CD1c-positive myeloid dendritic cell (primary cell): ENCODE data around the gene NUP42.
A peak's percentile ranks its signal among the peaks of the same experiment; 100 is the strongest.
"Not testable (repeated sequence)": the region's sequence is repeated elsewhere in the genome, so short reads cannot be mapped to it uniquely, and the experiment has no call there.

Experiments used
- DNase-seq: peaks from one replicate; pipeline ENCODE4 v3.0.0-alpha.2; 2016; ENCODE audit errors: extremely low spot score

NUP42 gene, protein sequence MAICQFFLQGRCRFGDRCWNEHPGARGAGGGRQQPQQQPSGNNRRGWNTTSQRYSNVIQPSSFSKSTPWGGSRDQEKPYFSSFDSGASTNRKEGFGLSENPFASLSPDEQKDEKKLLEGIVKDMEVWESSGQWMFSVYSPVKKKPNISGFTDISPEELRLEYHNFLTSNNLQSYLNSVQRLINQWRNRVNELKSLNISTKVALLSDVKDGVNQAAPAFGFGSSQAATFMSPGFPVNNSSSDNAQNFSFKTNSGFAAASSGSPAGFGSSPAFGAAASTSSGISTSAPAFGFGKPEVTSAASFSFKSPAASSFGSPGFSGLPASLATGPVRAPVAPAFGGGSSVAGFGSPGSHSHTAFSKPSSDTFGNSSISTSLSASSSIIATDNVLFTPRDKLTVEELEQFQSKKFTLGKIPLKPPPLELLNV

GRCh38 chr7:23181684-23182553, at the start of gene NUP42:
TSS of gene NUP42 (plus strand) at chr7:23182048. CDS start at chr7:23182086, 38 bp downstream.
- peak; percentile 99 for DNase-seq

GRCh38 chr7:23133797-23134196, 48.1 kb upstream of the NUP42 start:
- DNase-seq = no peak

- no peak for DNase-seq
These were observed 46.1 kb upstream of the NUP42 start for GRCh38 chr7:23135755-23136154.

GRCh38 chr7:23136216-23136615, 45.6 kb upstream of the NUP42 start:
- DNase-seq = no peak

DNA sequence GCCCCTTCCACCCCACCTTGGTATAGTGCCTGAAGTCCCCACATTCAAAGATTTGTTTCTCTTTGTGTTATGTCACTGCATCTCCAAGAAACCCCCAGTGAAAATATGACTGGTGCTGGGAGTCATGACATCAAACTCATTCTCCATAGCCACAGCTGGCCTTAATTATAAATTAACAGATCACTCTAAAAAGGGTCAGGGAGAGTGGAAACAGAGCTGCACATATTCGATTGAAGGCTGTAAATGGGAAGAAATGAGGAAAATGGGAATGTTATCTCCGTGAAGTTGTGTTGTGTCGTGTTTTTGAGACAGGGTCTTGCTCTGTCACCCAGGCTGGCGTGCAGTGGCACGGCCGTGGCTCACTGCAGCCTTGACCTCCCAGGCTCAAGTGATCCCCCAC, 24.2 kb upstream of the NUP42 start:
- no peak for DNase-seq

DNA sequence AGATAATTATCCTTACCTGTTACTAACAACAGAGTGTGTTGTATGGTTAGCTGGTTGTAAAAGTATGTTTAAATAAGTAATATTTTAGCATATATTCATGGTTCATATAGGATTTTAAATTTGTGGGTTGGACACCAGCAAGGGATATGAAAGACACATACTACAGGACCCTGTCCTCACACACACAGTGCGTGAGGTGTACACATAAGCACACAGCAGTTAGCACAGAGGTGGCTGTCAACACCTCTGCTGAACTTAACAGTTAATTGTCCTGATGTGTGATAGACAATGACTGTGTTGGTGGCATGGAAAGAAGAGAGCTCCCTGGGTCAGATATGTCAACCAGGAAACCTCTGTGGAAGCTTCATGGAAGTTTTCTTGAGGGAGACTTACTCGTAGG, 23.3 kb upstream of the NUP42 start:
- DNase-seq = no peak

GRCh38 chr7:23161482-23161881, 20.4 kb upstream of the NUP42 start:
- no peak for DNase-seq

- no peak for DNase-seq
These were observed 17.0 kb upstream of the NUP42 start for GRCh38 chr7:23164846-23165245.

DNA sequence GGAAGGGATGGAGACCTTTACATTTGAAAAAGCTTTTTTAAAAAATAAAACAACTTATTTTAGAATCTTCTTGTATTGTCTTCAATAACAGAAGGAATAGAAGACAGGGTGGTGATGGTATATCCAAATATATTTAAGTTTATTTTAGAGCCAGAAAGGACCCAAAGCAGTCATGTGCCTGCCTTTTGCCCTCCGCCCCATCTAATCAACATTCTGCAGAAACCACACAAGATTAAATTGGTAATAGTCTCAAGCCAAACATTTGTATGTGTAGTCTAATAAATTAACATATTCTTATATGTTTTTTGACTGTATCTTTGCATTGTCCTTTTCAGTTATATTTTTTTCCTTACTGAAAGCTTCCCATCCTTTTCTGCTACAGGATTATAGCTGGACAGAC, 16.5 kb upstream of the NUP42 start:
- DNase-seq = no peak

DNA sequence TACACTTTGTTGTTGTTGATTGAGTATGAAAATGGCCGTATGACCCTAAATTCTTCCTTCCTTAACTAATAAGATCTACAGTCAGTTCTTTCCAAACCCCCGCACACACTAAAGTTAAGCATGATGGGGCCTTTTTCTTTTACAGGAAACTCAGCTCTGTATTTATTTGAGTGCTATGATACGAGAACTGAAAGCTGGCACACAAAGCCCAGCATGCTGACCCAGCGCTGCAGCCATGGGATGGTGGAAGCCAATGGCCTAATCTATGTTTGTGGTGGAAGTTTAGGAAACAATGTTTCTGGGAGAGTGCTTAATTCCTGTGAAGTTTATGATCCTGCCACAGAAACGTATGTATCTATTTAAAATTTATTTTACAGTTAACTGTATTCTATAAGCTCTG, 14.2 kb upstream of the NUP42 start:
- no peak for DNase-seq

DNA sequence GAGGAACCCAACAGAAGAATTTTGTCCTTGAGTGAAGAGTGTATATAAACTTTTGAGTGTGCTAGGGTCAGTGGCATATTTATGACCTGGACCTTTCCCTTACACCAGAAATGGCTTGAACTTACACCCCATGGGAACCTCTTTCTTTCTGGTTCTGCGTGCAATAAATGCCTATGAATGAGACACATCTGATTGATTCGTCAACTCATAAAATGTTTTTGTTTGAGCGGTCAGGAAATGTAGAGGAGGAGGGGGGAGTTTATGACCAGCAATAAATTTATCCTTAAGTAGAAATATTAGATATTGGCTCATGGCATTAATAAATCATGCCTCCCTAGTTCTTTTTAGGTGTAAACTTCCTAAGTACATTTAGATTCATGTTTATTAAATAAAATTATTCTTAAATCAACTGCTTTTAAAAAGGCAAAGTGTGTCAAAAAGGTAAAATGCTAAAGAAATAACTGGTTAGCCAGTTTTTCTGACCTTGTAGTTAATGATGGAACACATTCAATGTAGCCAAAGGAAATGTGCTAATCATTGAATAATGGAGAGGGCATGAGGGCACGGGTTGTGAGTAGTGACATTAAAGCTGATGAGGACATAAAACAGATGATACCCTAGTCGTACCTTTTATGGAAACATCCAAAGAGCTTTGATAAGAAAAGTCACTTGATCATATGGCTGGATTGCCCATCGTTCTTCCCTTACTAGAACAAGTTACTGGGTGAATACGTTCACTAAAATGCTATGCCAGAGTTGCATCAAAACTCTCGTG, 13.6 kb upstream of the NUP42 start:
- no peak for DNase-seq

DNA sequence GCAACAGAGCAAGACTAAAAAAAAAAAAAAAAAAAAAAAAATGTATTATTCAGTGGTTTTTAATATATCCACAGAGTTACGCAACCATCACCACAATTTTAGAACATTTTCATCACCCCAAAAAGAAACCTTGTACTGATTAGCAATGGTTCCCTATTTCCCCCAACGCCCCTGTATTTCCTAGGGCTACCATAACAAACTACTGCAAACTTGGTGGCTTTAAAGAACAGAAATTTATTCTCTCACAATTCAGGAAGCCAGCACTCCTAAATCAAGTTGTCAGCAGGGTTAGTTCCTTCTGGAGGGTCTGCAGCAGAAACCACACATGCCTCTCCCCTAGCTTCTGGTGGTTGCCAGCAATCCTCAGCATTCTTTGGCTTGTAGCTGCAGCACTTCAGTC, 5.9 kb upstream of the NUP42 start:
- peak; percentile 41 for DNase-seq

DNA sequence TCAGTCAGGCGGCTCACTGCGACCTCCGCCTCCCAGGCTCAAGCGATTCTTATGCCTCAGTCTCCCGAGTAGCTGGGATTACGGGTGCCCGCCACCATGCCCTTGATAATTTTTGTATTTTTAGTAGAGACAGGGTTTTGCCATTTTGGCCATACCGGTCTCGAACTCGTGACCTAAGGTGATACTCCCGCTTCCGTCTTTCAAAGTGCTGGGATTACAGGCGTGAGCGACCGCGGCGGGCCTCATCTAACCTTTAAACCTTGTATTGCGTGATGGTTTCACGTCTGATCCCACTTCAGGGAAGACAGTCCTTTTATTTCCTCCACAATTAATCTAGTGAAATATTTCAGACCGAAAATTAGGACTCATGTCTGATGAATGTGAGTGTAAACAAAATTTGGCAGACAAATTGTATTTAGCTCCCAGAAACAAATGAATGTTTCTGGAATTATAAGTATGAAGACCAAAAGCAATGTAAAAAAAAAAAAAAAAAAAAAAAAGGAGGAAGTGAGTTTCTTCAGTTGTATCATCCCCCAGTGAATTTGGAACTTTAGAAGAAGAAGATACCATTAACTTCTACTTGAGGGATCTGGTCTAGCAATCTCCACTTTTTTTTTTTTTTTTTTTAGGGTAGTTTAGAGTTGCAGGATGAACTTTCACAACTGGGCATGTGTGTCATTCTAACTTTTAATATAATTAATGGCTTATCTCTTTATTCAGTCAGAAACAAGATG, 1.6 kb downstream of the NUP42 start:
- DNase-seq = peak; percentile 34

DNA sequence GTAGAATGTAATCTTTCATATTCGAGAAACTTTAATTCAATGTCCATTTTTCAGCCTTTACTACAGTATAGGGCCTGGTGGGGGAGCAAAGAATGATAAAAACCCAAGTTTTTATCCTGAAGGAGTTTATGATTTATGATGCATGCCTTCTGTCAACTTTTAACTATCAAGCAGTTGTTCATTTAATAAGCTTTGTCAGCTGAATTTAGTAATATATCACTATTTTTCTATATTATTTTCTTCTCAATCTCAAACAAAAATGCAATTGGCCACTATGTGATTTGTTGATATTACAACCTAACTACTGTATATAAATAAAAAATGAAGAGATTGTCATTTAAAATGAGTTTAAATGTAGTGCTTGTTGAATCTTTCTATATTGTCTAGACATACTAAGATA, 2.4 kb downstream of the NUP42 start:
- no peak for DNase-seq

DNA sequence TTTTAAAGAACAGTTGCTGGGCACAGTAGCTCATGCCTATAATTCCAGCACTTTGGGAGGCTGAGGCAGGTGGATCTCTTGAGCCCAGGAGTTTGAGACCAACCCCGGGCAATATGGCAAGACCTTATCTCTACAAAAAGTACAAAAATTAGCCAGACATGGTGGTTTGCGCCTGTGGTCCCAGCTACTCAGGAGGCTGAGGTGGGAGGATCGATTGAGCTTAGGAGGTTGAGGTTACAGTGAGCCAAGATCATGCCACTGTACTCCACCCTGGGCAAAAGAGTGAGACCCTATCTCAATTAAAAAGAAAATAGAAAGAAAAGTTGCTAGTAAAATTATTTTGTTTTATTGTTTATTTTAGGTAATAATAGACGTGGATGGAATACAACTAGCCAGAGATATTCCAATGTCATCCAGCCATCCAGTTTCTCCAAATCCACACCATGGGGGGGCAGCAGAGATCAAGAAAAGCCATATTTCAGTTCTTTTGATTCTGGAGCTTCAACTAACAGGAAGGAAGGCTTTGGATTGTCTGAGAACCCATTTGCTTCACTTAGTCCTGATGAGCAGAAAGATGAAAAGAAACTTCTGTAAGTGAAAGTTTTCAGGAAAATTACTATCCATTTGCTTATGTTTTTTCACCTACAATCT, 3.0 kb downstream of the NUP42 start:
- DNase-seq = peak; percentile 69

GRCh38 chr7:23185980-23186379, 4.1 kb downstream of the NUP42 start:
- no peak for DNase-seq

- DNase-seq = no peak
These were observed 9.2 kb downstream of the NUP42 start for GRCh38 chr7:23191022-23191421.

DNA sequence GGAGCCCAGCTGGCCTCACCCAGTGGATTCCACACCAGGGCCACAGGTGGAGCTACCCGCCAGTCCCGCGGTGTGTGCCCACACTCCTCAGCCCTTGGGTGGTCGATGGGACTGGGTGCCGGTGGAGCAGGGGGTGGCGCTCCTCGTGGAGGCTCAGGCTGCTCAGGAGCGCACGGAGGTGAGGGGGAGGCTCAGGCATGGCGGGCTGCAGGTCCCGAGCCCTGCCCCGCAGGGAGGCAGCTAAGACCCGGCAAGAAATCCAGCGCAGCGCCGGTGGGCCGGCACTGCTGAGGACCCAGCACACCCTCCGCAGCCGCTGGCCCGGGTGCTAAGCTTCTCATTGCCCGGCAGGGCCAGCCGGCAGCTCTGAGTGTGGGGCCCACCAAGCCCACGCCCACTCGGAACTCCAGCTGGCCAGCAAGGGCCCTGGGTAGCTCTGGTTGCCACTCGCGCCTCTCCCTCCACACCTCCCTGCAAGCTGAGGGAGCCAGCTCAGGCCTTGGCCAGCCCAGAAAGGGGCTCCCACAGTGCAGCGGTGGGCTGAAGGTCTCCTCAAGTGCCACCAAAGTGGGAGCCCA, 11.9 kb downstream of the NUP42 start:
- DNase-seq = not testable (repeated sequence)

- DNase-seq = no peak
These were observed 14.5 kb downstream of the NUP42 start for GRCh38 chr7:23196306-23196705.

DNA sequence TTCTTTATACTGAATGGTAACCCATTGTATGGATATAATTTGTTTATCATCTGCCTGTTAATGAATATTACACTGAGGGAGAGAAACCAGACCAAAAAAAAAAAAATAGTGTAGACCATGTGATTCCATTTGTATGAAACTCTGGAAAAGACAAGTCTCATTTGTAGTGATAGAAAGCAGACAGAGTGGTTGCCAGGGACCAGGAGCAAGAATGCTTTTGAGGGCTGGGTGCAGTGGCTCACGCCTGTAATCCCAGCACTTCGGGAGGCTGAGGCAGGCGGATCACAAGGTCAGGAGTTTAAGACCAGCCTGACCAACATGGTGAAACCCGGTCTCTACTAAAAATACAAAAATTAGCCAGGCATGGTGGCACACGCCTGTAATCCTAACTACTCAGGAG, 15.9 kb downstream of the NUP42 start:
- DNase-seq = not testable (repeated sequence)

DNA sequence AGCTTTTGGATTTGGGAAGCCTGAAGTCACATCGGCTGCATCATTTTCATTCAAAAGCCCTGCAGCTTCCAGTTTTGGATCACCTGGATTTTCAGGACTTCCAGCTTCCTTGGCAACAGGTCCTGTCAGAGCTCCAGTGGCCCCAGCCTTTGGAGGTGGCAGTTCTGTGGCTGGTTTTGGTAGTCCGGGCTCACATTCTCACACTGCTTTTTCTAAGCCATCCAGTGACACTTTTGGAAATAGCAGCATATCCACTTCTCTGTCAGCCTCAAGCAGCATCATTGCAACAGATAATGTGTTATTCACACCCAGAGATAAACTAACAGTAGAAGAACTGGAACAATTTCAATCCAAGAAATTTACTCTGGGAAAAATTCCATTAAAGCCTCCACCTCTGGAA, 18.5 kb downstream of the NUP42 start:
- no peak for DNase-seq
